WI38 (cell line): ENCODE measurements around the gene GTF2H4.

Source experiments
- H3K4me3 ChIP-seq: 2 replicates; pipeline ENCODE4 v1.5.1; 2011; ENCODE audit warnings: low read depth, mild to moderate bottlenecking, control low read depth, low read length
- CTCF ChIP-seq: IDR thresholded peaks from 2 replicates; pipeline ENCODE4 v1.5.1; 2012; ENCODE audit warnings: low read depth, mild to moderate bottlenecking, control low read depth, low read length

The GTF2H4 gene

GRCh38 chr6:30884521-30885480, 23.2 kb upstream of the GTF2H4 start:
- TF ChIP-seq CTCF = no peak

GRCh38 chr6:30885481-30885998, 22.5 kb upstream of the GTF2H4 start:
- no peak for TF ChIP-seq CTCF
- H3K4me3 ChIP-seq = peak overlapping the region; percentile 79

More at GRCh38 chr6:30884521-30885480, 23.2 kb upstream of the GTF2H4 start:
- H3K4me3 ChIP-seq = peak overlapping the region; percentile 79

- peak overlapping the region; percentile 79 for H3K4me3 ChIP-seq
- no peak for TF ChIP-seq CTCF
Observed at GRCh38 chr6:30885999-30886896, 21.8 kb upstream of the GTF2H4 start.

- no peak overlapping the region; the same call in 1 of the 2 replicates for H3K4me3 ChIP-seq
- TF ChIP-seq CTCF = no peak
Observed at GRCh38 chr6:30886897-30887255, 21.1 kb upstream of the GTF2H4 start.

- no peak for TF ChIP-seq CTCF
- no peak overlapping the region for H3K4me3 ChIP-seq
Observed at GRCh38 chr6:30887901-30888815, 19.8 kb upstream of the GTF2H4 start.

GRCh38 chr6:30888816-30889495, 19.1 kb upstream of the GTF2H4 start:
- no peak for TF ChIP-seq CTCF
- H3K4me3 ChIP-seq = no peak overlapping the region
